Muscle layer of colon (tissue), 2 donors: ENCODE measurements around the gene DUSP28.

ENCODE experiments used
- H3K27ac ChIP-seq: one replicate; pipeline ENCODE4 v1.7.0; 2013; ENCODE audit warnings: low read depth, mild to moderate bottlenecking, low read length, moderate library complexity
- H3K27me3 ChIP-seq, 2 donors: one replicate each; pipeline ENCODE4 v1.7.0; 2013; ENCODE audit warnings: low read length in 2 of 2, mild to moderate bottlenecking in 2 of 2; ENCODE audit not compliant: insufficient read depth in 2 of 2, control insufficient read depth in 1 of 2
- H3K36me3 ChIP-seq: one replicate; pipeline ENCODE4 v1.7.0; 2013; ENCODE audit warnings: mild to moderate bottlenecking, low read length; ENCODE audit not compliant: insufficient read depth
- H3K4me1 ChIP-seq: one replicate; pipeline ENCODE4 v1.7.0; 2013; ENCODE audit warnings: mild to moderate bottlenecking, low read length; ENCODE audit not compliant: insufficient read depth
- H3K4me3 ChIP-seq, 2 donors: one replicate each; pipeline ENCODE4 v1.7.0; 2013; ENCODE audit warnings: low read length in 2 of 2, low read depth in 1 of 2, mild to moderate bottlenecking in 1 of 2, moderate library complexity in 1 of 2
- H3K9ac ChIP-seq: one replicate; pipeline ENCODE4 v1.7.0; 2013; ENCODE audit warnings: low read length
- H3K9me3 ChIP-seq: one replicate; pipeline ENCODE4 v1.7.0; 2013; ENCODE audit warnings: mild to moderate bottlenecking, low read length
- donor health status: abdominal sarcoma.
- donor health status: Adenocarcinoma of cecum.

The DUSP28 gene

DNA sequence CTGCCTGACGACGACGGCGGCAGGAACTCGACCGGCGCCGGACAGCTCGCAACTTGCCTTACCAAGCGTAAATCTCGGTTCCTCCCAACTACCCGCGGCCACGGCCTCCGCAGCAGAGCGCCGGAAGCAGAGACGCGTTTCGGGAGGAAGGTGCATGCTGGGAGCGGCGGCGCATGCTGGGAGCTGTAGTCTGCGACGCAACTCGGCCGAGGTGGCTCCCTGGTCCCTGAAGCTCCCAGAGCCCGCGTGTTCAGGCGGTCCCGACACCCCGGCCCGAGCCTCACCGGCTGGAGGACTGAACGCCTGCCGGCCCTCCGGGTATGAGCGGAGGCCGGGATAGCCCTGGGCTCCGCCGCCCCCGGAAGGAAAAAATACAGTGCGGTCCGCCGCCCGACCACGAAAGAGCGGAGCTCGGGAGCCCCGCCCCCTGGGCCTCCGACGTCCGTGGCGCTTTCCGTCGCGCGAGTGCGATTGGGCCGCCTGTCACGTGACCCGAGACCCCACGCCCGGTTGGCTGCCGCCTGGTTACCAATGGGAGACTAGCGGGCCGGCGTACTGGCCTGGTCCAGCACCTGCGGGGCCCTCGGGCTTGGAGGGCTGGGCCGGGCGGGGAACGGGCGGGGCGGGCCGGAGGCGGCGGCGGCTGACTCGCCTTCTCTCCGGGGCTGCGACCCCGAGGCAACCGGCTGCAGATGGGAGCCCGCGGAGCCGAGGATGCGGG is 26.2 kb downstream of the DUSP28 start, which contains the start of gene CAPN10:
CAPN10 (plus strand) TSS at position 537 of the 721 bp plus-strand sequence; CDS start at position 715, 178 bp downstream.
- H3K4me3 ChIP-seq: peak within 1 kb of the TSS; percentile 83 to 94
- H3K36me3 ChIP-seq: peaks cover 15% of the 10 kb centered on the region
- no peaks in the 10 kb centered on the region for H3K9me3 ChIP-seq
- peak within 1 kb of the TSS; percentile 91 for H3K27ac ChIP-seq
- no peaks in the 10 kb centered on the region for H3K27me3 ChIP-seq
- peaks cover 33% of the 10 kb centered on the region for H3K4me1 ChIP-seq
- peak within 1 kb of the TSS; percentile 97 for H3K9ac ChIP-seq

DNA sequence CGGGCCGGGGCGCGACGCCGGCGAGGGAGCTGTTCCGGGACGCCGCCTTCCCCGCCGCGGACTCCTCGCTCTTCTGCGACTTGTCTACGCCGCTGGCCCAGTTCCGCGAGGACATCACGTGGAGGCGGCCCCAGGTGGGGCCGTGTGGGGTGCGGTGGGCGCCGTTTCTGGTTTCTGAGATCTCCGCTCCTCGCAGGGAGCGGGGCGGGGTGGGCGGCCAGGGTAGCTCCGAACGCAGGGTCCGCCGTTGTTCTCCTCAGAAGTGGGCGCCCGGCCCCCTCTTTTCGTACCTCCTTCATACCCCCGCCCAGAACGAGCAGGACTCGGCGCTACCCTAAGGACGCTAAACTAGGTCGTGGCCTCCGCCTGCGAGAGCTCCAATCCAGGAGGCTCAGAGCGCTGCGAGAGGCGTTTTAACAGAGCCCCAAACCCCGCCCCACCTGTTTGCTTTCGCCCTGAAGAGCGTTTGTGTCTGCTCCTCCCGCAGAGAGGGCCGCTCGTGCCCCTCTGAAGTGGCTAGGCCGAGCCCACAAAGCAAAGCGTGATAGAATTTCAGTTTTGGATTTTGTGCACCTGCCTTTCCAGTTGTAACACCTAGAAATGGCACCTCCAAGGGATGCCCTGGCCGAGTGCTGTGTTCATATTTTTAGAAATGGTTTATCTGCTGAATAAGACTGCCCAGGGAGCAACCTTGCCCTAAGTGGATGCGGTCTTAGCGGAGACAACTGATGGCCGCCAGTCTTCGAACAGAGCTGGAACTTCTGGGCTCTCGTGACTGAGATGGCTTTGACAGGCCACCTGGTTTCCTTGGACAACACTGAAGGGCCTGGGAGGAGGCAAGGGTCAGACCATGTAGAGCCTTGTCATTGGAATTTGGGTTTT is 27.0 kb downstream of the DUSP28 start:
- peak overlapping the region; percentile 86 for H3K9ac ChIP-seq
- H3K36me3 ChIP-seq: peaks cover 18% of the 10 kb centered on the region
- H3K4me1 ChIP-seq: peaks cover 33% of the 10 kb centered on the region
- H3K9me3 ChIP-seq: no peaks in the 10 kb centered on the region
- peak overlapping the region; percentile 83 to 94 for H3K4me3 ChIP-seq
- H3K27me3 ChIP-seq: no peaks in the 10 kb centered on the region
- peak overlapping the region; percentile 91 for H3K27ac ChIP-seq

DNA sequence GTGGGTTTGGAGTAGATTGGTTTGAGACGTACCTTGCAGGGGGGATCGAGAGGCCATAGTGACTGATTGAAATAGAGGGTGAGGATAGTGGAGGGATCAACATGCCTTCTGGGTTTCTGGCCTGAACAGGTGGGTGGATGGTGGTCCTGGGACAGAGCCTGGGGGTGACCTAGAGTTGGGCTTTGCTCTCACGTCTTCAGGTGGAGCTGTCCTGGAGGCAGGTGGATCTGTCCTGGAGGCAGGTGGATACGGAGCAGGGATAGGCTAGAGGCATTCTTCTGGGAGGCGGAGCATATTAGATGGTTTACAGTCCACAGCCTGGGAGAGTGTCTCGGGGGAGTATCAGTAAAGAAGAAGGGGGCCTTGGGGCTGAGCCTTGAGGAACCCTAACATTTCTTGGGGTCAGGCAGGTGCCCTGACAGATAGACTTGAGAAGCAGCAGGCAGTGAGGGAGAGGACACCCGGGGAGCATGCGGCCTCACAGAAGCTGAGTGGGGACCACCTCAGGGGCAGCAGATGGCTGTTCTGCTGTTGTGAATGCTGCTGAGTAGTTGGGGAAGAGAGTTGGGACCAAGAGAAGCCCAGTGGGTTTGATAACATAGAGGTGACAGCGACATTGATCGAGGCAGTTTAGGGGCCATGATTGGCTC is 28.0 kb downstream of the DUSP28 start:
- Histone ChIP-seq H3K27ac (no peak overlapping the region), H3K9ac (peak overlapping the region; percentile 86), H3K36me3 (peaks cover 20% of the 10 kb centered on the region), H3K9me3 (no peaks in the 10 kb centered on the region), H3K4me1 (peaks cover 33% of the 10 kb centered on the region), H3K4me3 (peak overlapping the region in 1 of 2 donors; percentile 94), H3K27me3 (no peaks in the 10 kb centered on the region)

DNA sequence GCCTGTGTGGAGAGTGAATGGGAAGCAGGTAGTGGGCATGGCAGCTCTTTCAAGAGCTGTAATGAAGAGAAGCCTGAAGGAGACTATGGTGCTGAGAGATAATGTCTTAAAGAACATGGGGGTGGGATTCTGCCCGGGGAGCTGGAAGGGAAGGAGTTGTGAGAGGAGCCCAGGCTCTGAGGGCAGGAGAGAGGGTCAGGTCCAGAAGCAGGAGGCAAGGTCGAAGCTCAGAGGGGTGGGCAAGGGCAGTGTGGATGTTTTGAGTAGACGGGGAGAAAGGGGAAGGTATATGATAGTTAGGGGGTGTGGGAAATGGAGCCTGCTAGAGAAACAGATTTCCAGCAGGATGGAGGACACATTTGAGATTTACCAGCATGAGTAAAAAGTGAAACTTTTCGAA is 28.5 kb downstream of the DUSP28 start:
- H3K4me3 ChIP-seq: no peak overlapping the region
- H3K36me3 ChIP-seq: peaks cover 26% of the 10 kb centered on the region
- H3K4me1 ChIP-seq: peaks cover 33% of the 10 kb centered on the region
- no peaks in the 10 kb centered on the region for H3K27me3 ChIP-seq
- H3K27ac ChIP-seq: no peak overlapping the region
- no peaks in the 10 kb centered on the region for H3K9me3 ChIP-seq
- peak overlapping the region; percentile 86 for H3K9ac ChIP-seq

DNA sequence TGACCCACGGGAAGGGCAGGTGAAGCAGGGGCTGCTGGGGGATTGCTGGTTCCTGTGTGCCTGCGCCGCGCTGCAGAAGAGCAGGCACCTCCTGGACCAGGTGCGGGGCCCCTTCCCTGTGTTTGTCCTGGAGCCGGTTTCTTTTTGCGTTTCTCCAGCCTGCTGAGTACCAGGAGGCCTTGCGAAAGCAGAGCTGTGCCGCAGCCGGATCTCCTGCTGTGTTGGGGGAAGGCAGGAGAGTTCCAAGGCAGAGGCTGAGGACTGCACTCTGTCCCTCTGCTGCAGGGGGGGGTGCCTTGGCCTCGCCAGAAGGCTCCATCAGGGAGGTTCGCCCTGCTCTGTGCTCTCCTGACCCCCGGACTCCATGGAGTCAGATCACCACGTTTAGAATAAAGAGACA is 29.2 kb downstream of the DUSP28 start:
- H3K4me1 ChIP-seq: peaks cover 31% of the 10 kb centered on the region
- H3K9ac ChIP-seq: no peak overlapping the region
- H3K27ac ChIP-seq: no peak overlapping the region
- no peak overlapping the region for H3K4me3 ChIP-seq
- H3K36me3 ChIP-seq: peaks cover 26% of the 10 kb centered on the region
- H3K9me3 ChIP-seq: no peaks in the 10 kb centered on the region
- H3K27me3 ChIP-seq: no peaks in the 10 kb centered on the region

DNA sequence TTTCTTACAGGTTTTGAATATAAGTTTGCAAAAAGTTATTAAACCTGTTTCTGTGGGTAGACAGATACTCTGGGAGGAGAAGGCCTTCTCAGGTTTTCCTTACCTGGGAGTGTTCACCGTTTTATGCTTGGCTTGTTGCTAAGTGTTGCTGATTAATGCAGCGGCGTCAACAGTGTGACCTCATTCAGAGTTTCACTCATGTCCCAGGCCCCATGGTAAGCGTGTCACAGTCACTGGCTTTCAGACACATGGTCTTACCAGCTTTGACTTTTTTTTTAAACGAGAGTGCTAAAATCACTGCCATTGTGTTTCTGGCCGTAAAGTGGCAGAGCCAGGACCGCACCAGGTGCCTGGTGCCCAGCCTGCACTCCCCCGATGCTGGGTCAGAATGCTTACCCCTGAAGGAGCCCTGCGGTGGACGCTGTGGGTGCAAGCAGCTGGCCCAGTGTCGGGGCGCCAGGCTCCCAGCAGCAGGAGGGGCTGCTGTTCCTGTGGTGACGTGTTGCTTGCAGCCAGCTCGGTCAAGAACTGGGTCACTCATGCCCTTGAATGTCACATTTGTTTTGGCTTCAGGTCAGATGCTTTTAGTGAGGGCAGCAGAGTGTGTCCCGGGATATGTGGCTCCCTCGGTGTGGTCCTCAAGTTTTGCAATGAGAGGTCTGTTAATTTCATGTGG is 29.8 kb downstream of the DUSP28 start:
- Histone ChIP-seq H3K9ac (no peak overlapping the region), H3K4me3 (no peak overlapping the region), H3K27ac (no peak overlapping the region), H3K9me3 (no peaks in the 10 kb centered on the region), H3K36me3 (peaks cover 26% of the 10 kb centered on the region), H3K4me1 (peaks cover 25% of the 10 kb centered on the region), H3K27me3 (no peaks in the 10 kb centered on the region)

DNA sequence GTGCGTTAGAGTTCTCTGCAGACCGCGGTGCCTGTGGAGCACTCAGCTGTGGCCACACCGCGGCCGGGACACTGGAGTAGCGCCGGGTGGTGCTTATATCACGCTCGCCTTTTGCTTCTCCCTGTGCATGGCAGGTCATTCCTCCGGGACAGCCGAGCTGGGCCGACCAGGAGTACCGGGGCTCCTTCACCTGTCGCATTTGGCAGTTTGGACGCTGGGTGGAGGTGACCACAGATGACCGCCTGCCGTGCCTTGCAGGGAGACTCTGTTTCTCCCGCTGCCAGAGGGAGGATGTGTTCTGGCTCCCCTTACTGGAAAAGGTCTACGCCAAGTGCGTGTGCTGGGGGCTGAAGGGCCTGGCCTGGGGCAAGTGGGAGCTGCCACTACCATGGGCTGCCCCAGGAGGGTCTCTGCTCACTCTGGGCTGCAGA is 30.5 kb downstream of the DUSP28 start:
- Histone ChIP-seq H3K9me3 (no peaks in the 10 kb centered on the region), H3K27me3 (no peaks in the 10 kb centered on the region), H3K27ac (no peak overlapping the region), H3K36me3 (peaks cover 28% of the 10 kb centered on the region), H3K9ac (no peak overlapping the region), H3K4me1 (peaks cover 23% of the 10 kb centered on the region), H3K4me3 (no peak overlapping the region)

DNA sequence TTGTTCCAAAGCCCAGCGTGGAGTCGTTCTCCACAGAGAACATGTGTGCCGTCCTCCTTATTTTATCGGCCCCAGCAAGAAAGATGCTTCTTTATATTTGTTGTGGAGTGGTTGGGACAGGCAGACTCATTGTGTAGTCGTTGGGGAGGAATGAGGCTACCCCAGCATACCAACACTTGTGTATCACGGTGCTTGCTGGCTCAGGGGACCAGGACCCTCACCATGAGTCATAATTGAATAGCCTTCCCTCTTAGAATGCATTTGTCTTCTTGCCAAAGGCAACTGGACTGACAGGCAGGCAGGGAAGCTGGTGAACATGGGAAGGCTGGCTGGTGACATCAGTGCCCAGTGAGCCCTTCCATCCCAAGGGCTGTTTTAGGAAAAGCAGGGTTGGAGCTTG is 31.1 kb downstream of the DUSP28 start:
- H3K4me1 ChIP-seq: peaks cover 27% of the 10 kb centered on the region
- peaks cover 30% of the 10 kb centered on the region for H3K36me3 ChIP-seq
- H3K9me3 ChIP-seq: no peaks in the 10 kb centered on the region
- H3K27me3 ChIP-seq: no peaks in the 10 kb centered on the region
- no peak overlapping the region for H3K9ac ChIP-seq
- no peak overlapping the region for H3K4me3 ChIP-seq
- H3K27ac ChIP-seq: no peak overlapping the region

DNA sequence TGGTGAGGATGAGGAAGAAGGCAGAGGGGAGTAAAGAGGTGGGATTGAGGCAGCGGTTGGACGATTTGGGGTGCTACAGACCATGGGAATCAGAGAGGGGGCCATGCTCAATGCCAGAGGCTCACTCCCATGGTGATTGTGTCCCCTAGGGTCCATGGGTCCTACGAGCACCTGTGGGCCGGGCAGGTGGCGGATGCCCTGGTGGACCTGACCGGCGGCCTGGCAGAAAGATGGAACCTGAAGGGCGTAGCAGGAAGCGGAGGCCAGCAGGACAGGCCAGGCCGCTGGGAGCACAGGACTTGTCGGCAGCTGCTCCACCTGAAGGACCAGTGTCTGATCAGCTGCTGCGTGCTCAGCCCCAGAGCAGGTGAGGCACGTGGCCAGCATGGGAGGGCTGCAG is 31.6 kb downstream of the DUSP28 start:
- no peak overlapping the region for H3K9ac ChIP-seq
- H3K4me1 ChIP-seq: peaks cover 31% of the 10 kb centered on the region
- H3K9me3 ChIP-seq: no peaks in the 10 kb centered on the region
- no peak overlapping the region for H3K27ac ChIP-seq
- H3K27me3 ChIP-seq: no peaks in the 10 kb centered on the region
- no peak overlapping the region for H3K4me3 ChIP-seq
- peaks cover 30% of the 10 kb centered on the region for H3K36me3 ChIP-seq

DNA sequence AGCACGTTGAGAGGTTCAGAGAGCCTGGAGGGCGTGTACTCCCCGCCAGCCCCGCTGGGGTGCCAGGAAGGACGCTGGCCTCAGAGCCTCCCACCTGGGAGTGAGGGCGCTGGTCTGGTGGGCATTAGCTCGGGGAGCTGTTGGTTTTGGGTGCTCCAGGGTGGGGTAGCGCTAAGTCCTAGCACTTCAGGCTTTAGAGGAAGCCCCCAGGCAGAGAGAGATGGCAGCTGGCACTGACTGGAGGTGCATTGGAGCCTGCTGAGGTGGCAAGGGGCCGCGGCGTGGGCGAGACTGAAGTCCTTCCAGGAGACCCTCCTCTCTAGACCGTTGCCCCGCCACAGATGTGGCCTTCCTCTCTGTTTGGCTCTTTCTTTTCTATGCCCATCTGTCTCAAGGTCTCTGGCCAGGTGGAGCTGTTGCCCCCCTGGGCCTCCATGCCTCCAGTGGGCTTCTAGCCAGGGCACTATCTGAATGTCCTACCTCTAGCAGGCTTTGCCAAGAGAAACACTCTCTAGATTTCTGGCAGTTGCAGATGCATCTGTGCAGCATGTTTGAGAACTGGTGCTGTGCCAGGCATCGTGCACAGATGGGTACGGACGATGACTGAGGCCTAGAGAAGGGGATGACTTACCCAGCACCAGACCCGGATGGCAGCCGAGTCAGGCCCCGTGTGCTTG is 33.0 kb downstream of the DUSP28 start:
- Histone ChIP-seq H3K9me3 (no peaks in the 10 kb centered on the region), H3K36me3 (peaks cover 31% of the 10 kb centered on the region), H3K4me3 (no peak overlapping the region), H3K9ac (no peak overlapping the region), H3K27me3 (no peaks in the 10 kb centered on the region), H3K27ac (no peak overlapping the region), H3K4me1 (peaks cover 34% of the 10 kb centered on the region)
